Measurements from ENCODE around the gene CRACR2A. TPM values are rescaled to one million over a fixed set of nuclear protein-coding genes. Genes with fewer than 3 reads are reported as not detected.

Gene CRACR2A
- total and polyA plus RNA-seq, 3 experiments from 2014 or later = 23.3 to 27.9 (median 27.3) TPM

DNA sequence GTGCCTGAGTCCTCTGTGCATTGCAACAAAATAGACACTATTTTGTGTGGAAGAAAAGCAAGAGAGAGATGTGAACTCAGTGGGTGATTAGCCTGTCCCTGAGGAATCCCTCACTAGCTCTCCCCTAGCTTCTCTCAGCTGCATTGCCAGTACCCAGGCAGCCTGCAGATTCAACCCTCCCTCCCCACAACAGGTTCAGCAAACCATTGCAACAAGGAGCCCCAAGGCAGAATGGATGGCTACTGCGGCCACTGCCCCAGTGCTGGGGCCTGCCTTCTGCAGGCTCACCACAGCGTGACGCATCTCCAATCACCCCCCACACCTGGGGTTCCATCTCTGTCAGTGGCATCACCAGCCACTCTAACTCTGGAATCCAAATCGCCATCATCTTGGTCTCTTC lies 2.3 kb downstream of the CRACR2A start:
- Histone ChIP-seq H3K27ac (ENCODE audit: low read depth, low read length) (no peak overlapping the region), H3K9me3 (ENCODE audit: low read length) (no peaks in the 10 kb centered on the region), H3K4me1 (ENCODE audit: insufficient read depth, low read length) (peaks cover 60% of the 10 kb centered on the region), H3K4me3 (ENCODE audit: low read length) (no peak overlapping the region), H3K36me3 (ENCODE audit: insufficient read depth, low read length) (peaks cover 5% of the 10 kb centered on the region), H3K27me3 (ENCODE audit: insufficient read depth, low read length, poor library complexity, severe bottlenecking) (no peaks in the 10 kb centered on the region)
- no peak for DNase-seq
- ChIA-PET CTCF (interaction anchor here (1.2 kb wide), 1 partner anchor 9 kb away, joined by 4 read pairs; no protein-coding TSS in a partner anchor), POLR2A (no interaction called here)
- Mint-ChIP-seq H3K9me3 (no peaks in the 10 kb centered on the region), H3K4me1 (peaks cover 71 to 89% (median 84%) of the 10 kb centered on the region in 3 donors), H3K4me3 (peak overlapping the region; percentile 11 to 99 (median 94)), H3K27me3 (no peaks in the 10 kb centered on the region), H3K27ac (peak overlapping the region; percentile 95 to 100 (median 98)), H3K36me3 (peaks cover 10 to 30% (median 11%) of the 10 kb centered on the region in 3 donors)

GRCh38 chr12:3748620-3749019 lies 4.3 kb downstream of the CRACR2A start:
- H3K36me3 ChIP-seq (ENCODE audit: insufficient read depth, low read length) = peaks cover 5% of the 10 kb centered on the region
- no peak overlapping the region for H3K4me3 ChIP-seq (ENCODE audit: low read length)
- H3K27me3 Mint-ChIP-seq = no peaks in the 10 kb centered on the region
- no peak for DNase-seq
- ChIA-PET POLR2A (no interaction called here), CTCF (interaction anchor here (1.6 kb wide), 1 partner anchor 22 kb away, joined by 4 read pairs; no protein-coding TSS in a partner anchor)
- H3K4me1 ChIP-seq (ENCODE audit: insufficient read depth, low read length) = peaks cover 52% of the 10 kb centered on the region
- peak overlapping the region in 2 of 7 donors; percentile 22 to 24 for H3K4me3 Mint-ChIP-seq
- peaks cover 73 to 88% (median 86%) of the 10 kb centered on the region in 3 donors for H3K4me1 Mint-ChIP-seq
- no peaks in the 10 kb centered on the region for H3K9me3 Mint-ChIP-seq
- H3K9me3 ChIP-seq (ENCODE audit: low read length) = no peaks in the 10 kb centered on the region
- H3K27me3 ChIP-seq (ENCODE audit: insufficient read depth, low read length, poor library complexity, severe bottlenecking) = no peaks in the 10 kb centered on the region
- H3K36me3 Mint-ChIP-seq = peaks cover 19 to 41% (median 21%) of the 10 kb centered on the region in 3 donors
- no peak overlapping the region for H3K27ac ChIP-seq (ENCODE audit: low read depth, low read length)
- H3K27ac Mint-ChIP-seq = peak overlapping the region; percentile 17 to 97 (median 84)

DNA sequence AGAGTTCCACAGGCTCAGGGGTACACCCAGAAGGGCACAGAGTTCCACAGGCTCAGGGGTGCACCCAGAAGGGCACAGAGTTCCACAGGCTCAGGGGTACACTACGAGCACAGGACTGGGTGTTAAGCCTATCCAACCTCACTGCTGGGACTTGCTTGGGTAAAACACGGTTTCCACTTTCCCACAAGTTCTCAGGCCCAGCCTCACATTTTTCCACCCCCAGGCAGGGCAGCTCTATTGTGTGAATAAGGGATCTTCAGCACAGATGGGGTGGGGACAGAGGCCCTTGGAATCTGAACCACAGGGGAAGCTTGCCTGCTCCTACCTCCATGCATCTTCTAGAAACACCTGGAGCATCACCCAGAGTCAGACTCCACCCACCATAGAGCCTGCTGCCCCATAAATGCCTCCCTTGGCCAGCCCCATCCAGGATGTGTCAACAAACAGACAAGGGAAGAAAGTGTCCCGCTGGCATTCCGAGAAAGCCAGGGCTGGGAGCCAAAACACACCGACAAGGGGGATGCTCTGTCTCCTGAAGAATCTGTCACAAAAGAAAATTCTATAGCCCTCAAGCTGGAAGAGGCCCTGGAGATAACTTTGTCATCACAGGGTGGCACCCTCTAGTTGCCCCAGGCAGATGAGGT lies 4.8 kb downstream of the CRACR2A start:
- no peak overlapping the region for H3K4me3 ChIP-seq (ENCODE audit: low read length)
- POLR2A ChIA-PET = interaction anchor here (0.7 kb wide), 1 partner anchor 1747 kb away, joined by 4 read pairs; no protein-coding TSS in a partner anchor

GRCh38 chr12:3747543-3747942 lies 5.4 kb downstream of the CRACR2A start:
- Mint-ChIP-seq H3K27ac (peak overlapping the region; percentile 81 to 97 (median 90)), H3K4me3 (peak overlapping the region; percentile 27 to 79 (median 48)), H3K36me3 (peaks cover 19 to 47% (median 21%) of the 10 kb centered on the region in 3 donors), H3K27me3 (no peaks in the 10 kb centered on the region), H3K4me1 (peaks cover 74 to 94% (median 91%) of the 10 kb centered on the region in 3 donors), H3K9me3 (no peaks in the 10 kb centered on the region)
- CTCF ChIA-PET = interaction anchor here (2.2 kb wide), 1 partner anchor 447 kb away, joined by 5 read pairs; no protein-coding TSS in a partner anchor
- H3K4me1 ChIP-seq (ENCODE audit: insufficient read depth, low read length) = peaks cover 48% of the 10 kb centered on the region
- POLR2A ChIA-PET = interaction anchor here (0.7 kb wide), 1 partner anchor 1746 kb away, joined by 4 read pairs; no protein-coding TSS in a partner anchor
- DNase-seq = peak in 3 of 5 donors; percentile 29 to 62 (median 34)
- no peaks in the 10 kb centered on the region for H3K9me3 ChIP-seq (ENCODE audit: low read length)
- H3K27me3 ChIP-seq (ENCODE audit: insufficient read depth, low read length, poor library complexity, severe bottlenecking) = no peaks in the 10 kb centered on the region
- H3K4me3 ChIP-seq (ENCODE audit: low read length) = no peak overlapping the region
- H3K36me3 ChIP-seq (ENCODE audit: insufficient read depth, low read length) = peaks cover 5% of the 10 kb centered on the region
- no peak overlapping the region for H3K27ac ChIP-seq (ENCODE audit: low read depth, low read length)

More for the DNA sequence above, 4.8 kb downstream of the CRACR2A start:
- peaks cover 19 to 42% (median 21%) of the 10 kb centered on the region in 3 donors for H3K36me3 Mint-ChIP-seq
- CTCF ChIA-PET = interaction anchor here (1.6 to 2.2 kb wide), 2 partner anchors 21 to 448 kb away, joined by 4 to 5 read pairs; no protein-coding TSS in a partner anchor
- H3K27ac Mint-ChIP-seq = peak overlapping the region; percentile 16 to 97 (median 84)
- H3K36me3 ChIP-seq (ENCODE audit: insufficient read depth, low read length) = peaks cover 5% of the 10 kb centered on the region
- no peaks in the 10 kb centered on the region for H3K27me3 Mint-ChIP-seq
- H3K4me1 ChIP-seq (ENCODE audit: insufficient read depth, low read length) = peaks cover 48% of the 10 kb centered on the region
- peak overlapping the region in 3 of 7 donors; percentile 22 to 57 (median 24) for H3K4me3 Mint-ChIP-seq
- H3K27ac ChIP-seq (ENCODE audit: low read depth, low read length) = no peak overlapping the region
- peaks cover 71 to 89% (median 87%) of the 10 kb centered on the region in 3 donors for H3K4me1 Mint-ChIP-seq
- no peak for DNase-seq
- H3K9me3 Mint-ChIP-seq = no peaks in the 10 kb centered on the region
- H3K27me3 ChIP-seq (ENCODE audit: insufficient read depth, low read length, poor library complexity, severe bottlenecking) = no peaks in the 10 kb centered on the region
- no peaks in the 10 kb centered on the region for H3K9me3 ChIP-seq (ENCODE audit: low read length)

- no peaks in the 10 kb centered on the region for H3K9me3 ChIP-seq (ENCODE audit: low read length)
- H3K4me3 ChIP-seq (ENCODE audit: low read length) = no peak overlapping the region
- H3K4me1 ChIP-seq (ENCODE audit: insufficient read depth, low read length) = peaks cover 44% of the 10 kb centered on the region
- no peak overlapping the region for H3K27ac ChIP-seq (ENCODE audit: low read depth, low read length)
- peaks cover 19 to 51% (median 25%) of the 10 kb centered on the region in 3 donors for H3K36me3 Mint-ChIP-seq
- no peaks in the 10 kb centered on the region for H3K9me3 Mint-ChIP-seq
- H3K36me3 ChIP-seq (ENCODE audit: insufficient read depth, low read length) = peaks cover 5% of the 10 kb centered on the region
- peaks cover 67 to 94% (median 83%) of the 10 kb centered on the region in 3 donors for H3K4me1 Mint-ChIP-seq
- peak overlapping the region in 3 of 7 donors; percentile 27 to 79 (median 79) for H3K4me3 Mint-ChIP-seq
- no peaks in the 10 kb centered on the region for H3K27me3 ChIP-seq (ENCODE audit: insufficient read depth, low read length, poor library complexity, severe bottlenecking)
- ChIA-PET CTCF (interaction anchor here (1.0 to 2.2 kb wide), 2 partner anchors 13 to 446 kb away, joined by 3 to 5 read pairs; no protein-coding TSS in a partner anchor), POLR2A (no interaction called here)
- no peaks in the 10 kb centered on the region for H3K27me3 Mint-ChIP-seq
- peak overlapping the region; percentile 12 to 97 (median 90) for H3K27ac Mint-ChIP-seq
- no peak for DNase-seq
These were observed 6.2 kb downstream of the CRACR2A start for GRCh38 chr12:3746758-3747157.

DNA sequence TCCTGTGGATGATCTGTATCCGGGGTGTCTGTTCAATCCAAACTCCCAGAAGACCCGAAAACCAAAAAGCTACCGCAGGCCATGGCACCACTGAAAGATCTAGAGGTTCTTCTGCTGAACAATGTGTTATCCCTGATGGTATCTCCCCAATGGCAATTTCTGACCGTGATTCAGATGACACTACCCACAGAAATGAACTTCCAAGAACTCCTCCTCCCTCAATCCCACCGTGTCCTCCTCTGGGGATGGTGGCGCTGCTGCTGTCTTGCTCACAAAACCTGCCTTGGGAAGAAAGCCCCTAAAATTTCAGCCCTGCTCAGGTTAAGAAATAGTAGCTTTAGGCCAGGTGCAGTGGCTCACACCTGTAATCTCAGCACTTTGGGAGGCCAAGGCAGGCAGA lies 7.8 kb downstream of the CRACR2A start:
- CTCF ChIA-PET = no interaction called here
- no peaks in the 10 kb centered on the region for H3K9me3 Mint-ChIP-seq
- peak overlapping the region; percentile 62 to 95 (median 90) for H3K27ac Mint-ChIP-seq
- H3K27me3 Mint-ChIP-seq = no peaks in the 10 kb centered on the region
- H3K9me3 ChIP-seq (ENCODE audit: low read length) = no peaks in the 10 kb centered on the region
- H3K36me3 Mint-ChIP-seq = peaks cover 19 to 61% (median 25%) of the 10 kb centered on the region in 3 donors
- H3K36me3 ChIP-seq (ENCODE audit: insufficient read depth, low read length) = peaks cover 18% of the 10 kb centered on the region
- H3K4me1 ChIP-seq (ENCODE audit: insufficient read depth, low read length) = peaks cover 33% of the 10 kb centered on the region
- DNase-seq = no peak
- peaks cover 54 to 86% (median 72%) of the 10 kb centered on the region in 3 donors for H3K4me1 Mint-ChIP-seq
- no peak overlapping the region for H3K4me3 ChIP-seq (ENCODE audit: low read length)
- peak overlapping the region in 5 of 7 donors; percentile 35 to 85 (median 50) for H3K4me3 Mint-ChIP-seq
- POLR2A ChIA-PET = no interaction called here
- no peak overlapping the region for H3K27ac ChIP-seq (ENCODE audit: low read depth, low read length)
- no peaks in the 10 kb centered on the region for H3K27me3 ChIP-seq (ENCODE audit: insufficient read depth, low read length, poor library complexity, severe bottlenecking)

DNA sequence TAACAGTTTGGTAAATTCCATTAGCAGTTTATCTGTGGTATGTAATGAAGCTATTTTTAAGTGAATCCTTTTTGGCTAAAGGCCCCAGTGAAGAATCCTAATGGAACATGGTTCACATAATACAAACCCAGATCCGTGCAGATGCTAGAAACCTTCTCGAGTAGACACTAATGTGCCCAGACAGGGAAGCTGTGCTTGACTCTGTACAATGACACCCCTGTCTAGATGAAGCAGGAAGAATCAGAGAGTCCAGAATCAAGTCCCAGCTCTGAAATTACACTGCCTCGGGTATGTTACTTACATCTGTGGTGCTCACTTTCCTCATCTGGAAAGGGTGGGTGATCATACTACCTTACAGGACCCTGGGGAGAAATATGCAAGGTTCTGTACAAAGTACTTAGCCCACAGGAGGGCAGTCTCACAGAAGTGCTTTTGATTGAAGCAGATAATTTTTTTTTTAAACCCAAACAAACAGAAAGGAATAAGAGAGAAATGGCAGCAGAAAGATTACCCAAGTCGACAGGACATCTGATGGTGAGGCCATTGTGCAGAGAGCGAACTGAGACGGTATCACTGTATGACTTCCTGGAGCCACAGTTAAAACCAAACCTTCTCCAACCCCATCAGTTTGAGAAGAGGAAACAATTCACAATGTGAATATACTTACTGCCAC lies 8.5 kb downstream of the CRACR2A start:
- ChIA-PET CTCF (interaction anchor here (0.7 to 1.4 kb wide), 4 partner anchors 15 to 60 kb away, joined by 3 to 7 read pairs (median 4); no protein-coding TSS in a partner anchor), POLR2A (interaction anchor here (1.2 to 1.3 kb wide), 2 partner anchors 9 to 16 kb away, joined by 3 to 4 read pairs; partner anchors contain the start of gene CRACR2A)
- Mint-ChIP-seq H3K9me3 (no peaks in the 10 kb centered on the region), H3K27me3 (no peaks in the 10 kb centered on the region), H3K27ac (peak overlapping the region; percentile 62 to 95 (median 90)), H3K36me3 (peaks cover 19 to 62% (median 22%) of the 10 kb centered on the region in 3 donors), H3K4me3 (peak overlapping the region; percentile 26 to 85 (median 50)), H3K4me1 (peaks cover 51 to 80% (median 66%) of the 10 kb centered on the region in 3 donors)
- H3K4me3 ChIP-seq (ENCODE audit: low read length) = no peak overlapping the region
- no peaks in the 10 kb centered on the region for H3K27me3 ChIP-seq (ENCODE audit: insufficient read depth, low read length, poor library complexity, severe bottlenecking)
- H3K9me3 ChIP-seq (ENCODE audit: low read length) = no peaks in the 10 kb centered on the region
- no peak for DNase-seq
- H3K27ac ChIP-seq (ENCODE audit: low read depth, low read length) = no peak overlapping the region
- peaks cover 18% of the 10 kb centered on the region for H3K36me3 ChIP-seq (ENCODE audit: insufficient read depth, low read length)
- peaks cover 33% of the 10 kb centered on the region for H3K4me1 ChIP-seq (ENCODE audit: insufficient read depth, low read length)
